GM21390 (cell line): ENCODE measurements around the gene RAB4B.
"Not testable (repeated sequence)": the region's sequence is repeated elsewhere in the genome, so short reads cannot be mapped to it uniquely, and the experiment has no call there.

ENCODE experiments used
- ATAC-seq: cut with Tn5 transposase; IDR thresholded peaks from one replicate; pipeline ENCODE4 v1.9.1; 2021; ENCODE audit not compliant: unreplicated experiment

Gene RAB4B

DNA sequence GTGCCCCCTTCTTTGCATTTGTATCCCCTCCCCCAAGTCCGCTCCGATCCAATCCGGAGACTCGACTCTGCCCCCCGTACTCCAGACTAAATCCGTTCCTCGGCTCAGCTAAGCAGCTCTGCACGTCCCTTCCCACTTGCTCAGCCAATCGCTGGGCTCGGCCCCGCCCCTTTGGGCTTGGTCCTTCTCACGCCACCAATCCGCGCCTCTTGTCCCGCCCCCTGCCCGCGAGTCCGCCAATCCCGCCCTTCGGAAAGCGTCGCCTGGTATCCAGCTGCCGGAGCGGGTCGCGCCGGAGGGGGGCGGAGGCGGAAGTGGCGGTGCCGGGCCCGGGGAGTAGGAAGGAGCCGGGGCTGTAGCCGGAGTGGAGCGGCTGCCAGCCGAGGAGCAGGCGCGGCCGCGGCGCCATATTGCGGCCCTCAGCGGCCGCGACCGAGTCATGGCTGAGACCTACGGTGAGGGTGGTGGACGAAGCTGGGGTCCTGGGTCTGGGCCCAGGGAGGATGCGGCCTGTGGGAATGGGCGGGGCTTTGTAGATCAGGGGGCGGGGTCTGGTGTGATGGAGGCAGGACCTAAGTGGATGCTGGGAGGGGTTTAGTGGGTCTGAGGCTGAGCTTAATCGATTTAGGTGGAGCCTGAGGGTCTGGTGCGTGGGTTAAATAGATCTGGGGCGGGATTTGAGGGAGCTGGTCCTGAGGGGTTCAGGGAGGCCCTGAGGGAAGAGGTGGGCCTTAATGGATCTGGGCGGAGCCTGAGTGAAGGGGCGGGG is at the start of gene RAB4B:
Gene RAB4B (plus strand): TSS at position 311 of the 769 bp plus-strand sequence. CDS start 129 bp downstream, at position 440.
- ATAC-seq: peak; percentile 48

DNA sequence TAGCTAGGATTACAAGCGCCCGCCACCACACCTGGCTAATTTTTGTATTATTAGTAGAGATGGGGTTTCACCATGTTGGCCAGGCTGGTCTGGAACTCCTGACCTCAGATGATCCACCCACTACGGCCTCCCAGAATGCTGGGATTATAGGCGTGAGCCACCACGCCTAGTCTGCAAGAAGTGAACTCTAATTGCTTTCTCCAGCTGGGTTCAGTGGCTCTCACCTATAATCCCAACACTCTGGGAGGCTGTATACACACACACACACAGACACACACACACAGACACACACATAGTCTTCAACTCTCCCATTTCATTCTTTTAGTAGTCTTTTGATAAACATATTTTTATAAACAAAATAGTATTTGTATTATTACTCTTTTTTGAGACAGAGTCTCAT is 48.0 kb upstream of the RAB4B start:
- ATAC-seq: not testable (repeated sequence)

DNA sequence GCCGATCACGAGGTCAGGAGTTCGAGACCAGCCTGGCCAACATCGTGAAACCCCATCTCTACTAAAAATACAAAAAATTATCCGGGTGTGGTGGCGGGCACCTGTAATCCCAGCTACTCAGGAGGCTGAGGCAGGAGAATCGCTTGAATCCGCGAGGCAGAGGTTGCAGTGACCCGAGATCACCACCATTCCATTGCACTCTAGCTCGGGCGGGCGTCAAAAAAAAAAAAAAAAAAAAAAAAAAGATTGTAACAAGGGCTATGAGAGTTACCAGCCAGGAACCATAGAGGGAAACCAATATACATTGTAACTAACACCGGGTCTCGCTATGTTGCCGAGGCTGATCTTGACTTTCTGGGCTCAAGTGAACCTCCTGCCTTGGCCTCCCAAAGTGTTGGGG is 45.7 kb upstream of the RAB4B start:
- ATAC-seq: not testable (repeated sequence)

DNA sequence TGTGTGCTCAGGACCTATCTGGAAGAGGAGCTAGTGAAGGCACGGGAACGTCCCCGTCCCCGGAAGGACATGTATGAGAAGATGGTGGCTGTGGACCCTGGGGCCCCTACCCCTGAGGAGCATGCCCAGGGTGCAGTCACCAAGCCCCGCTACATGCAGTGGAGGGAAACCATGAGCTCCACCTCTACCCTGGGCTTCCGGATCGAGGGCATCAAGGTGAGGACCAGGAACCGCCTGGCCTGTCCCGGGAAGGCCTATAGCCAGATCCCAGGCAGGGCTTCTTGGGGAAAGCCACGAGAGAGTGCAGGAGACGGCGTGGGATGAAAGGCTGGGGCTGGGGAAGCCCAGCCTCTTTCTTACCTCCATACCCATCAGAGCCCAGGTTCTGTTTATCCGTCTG is 44.9 kb upstream of the RAB4B start:
- ATAC-seq: no peak

DNA sequence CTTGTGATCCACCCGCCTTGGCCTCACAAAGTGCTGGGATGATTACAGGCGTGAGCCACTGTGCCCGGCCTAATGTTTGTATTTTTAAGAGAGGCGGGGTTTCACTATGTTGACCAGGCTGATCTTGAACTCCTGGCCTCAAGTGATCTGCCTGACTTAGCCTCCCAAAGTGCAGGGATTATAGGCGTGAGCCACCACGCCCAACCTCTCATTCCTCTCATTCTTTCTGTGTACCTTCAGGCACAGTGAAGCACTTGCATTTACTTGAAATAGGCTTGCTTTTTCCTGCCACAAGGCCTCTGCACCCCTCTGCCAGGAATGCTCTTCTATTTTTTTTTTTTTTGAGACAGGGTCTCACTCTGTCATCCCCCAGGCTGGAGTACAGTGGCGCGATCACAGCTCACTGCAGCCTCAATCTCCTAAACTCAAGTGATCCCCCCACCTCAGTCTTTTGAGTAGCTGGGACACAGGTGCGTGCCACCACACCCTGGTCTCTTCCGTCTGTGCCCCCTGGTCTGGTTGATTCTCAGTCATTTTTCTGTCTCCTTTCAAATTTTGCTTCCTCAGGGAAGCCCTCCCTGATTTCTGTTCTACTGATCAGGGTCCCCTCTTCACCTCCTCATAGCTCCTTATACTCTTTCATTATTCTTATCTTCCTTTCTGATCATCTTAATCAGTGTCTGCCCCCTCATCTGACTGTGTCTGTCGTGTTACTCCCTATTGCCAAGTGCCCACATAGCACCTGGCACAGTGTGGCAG is 42.9 kb upstream of the RAB4B start:
- ATAC-seq: no peak

- no peak for ATAC-seq
Measured at GRCh38 chr19:40736661-40737060, 41.4 kb upstream of the RAB4B start.

DNA sequence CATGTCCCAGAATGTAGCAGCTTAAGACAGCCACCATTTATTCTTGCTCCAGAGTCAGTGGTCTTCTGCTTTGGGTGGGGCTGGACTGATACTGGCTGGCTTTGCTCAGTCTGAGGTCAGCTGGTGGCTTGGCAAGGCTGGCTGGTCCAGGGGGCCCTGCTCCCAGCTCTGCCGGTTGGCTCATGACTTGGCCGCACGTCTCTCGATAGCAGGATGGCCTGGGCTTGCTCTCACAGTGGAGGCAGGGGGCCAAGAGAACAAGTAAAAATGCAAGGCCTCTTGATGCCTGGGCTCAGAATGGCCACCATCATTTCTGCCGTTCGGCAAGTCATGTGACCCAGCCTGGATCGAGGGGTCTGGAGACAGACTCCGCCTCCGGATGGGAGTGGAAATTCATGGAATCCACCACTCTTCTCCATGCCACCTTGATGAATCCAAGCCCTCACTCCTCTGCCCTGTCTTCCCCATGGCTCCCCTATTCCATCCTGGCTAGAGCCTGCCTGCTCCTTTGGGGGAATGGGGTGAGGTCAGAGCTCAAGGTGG is 40.9 kb upstream of the RAB4B start:
- ATAC-seq: no peak

- no peak for ATAC-seq
Measured at GRCh38 chr19:40739030-40739839, 38.8 kb upstream of the RAB4B start.

DNA sequence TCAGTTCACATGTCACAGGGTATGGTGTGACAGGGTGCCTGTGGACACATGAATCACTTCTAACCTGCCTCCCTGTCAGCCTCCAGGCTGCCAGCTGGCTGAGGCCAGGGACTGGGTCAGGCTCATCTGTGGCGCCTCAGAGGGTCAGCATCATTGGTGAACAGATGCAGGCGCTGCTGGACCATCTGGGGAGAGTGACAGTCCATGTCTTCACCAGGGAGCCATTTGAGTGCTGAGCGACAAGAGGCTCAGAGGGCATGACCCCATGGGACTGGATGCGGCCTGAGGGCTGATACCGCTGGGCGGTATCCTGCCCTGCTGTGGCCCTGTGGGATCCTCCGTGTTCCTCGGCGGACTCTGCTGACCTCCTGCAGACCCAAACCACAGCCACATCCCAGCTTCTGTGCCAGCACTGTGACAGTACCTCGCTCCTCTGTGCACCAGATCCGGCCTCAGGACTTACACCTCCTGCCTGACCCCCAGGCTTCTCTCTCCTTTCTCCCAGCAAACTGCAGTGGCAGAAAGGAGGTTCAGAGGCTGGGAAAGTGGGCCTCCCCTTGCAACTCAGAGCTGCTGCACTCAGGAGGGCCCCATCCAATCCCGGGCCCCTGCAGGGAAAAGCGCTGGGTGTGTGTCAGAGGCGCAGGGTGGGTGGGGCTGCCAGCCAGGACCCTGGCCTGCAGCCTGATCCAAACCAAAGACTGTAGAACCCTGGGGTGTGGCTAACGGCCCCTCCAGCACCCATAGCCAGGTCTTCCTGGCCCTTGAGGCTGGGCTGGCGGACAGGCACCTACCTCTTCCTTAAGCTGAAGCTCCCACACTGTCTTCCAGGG is 38.0 kb upstream of the RAB4B start:
- ATAC-seq: no peak

DNA sequence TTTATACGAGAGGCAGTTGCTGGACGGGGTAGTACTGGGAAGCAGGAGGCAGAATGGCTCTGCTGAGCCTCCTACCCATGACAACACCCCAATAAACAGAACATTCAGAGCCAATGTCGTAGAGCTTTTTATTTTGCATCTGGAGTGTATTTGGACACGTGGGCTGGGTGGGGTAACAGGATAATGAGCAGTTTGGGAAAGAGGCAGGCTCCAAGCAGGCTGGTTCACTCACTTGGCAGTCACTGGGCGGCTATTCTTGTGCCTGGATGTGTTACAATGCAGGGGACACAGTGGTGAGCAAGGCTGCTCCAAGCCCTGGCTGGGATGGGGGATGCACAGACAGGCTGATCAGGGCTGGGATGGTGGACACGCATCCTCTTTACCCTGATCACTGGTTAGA is 37.3 kb upstream of the RAB4B start:
- no peak for ATAC-seq

- no peak for ATAC-seq
Measured at GRCh38 chr19:40741527-40742390, 36.3 kb upstream of the RAB4B start.

- no peak for ATAC-seq
Measured at GRCh38 chr19:40742477-40742876, 35.6 kb upstream of the RAB4B start.

DNA sequence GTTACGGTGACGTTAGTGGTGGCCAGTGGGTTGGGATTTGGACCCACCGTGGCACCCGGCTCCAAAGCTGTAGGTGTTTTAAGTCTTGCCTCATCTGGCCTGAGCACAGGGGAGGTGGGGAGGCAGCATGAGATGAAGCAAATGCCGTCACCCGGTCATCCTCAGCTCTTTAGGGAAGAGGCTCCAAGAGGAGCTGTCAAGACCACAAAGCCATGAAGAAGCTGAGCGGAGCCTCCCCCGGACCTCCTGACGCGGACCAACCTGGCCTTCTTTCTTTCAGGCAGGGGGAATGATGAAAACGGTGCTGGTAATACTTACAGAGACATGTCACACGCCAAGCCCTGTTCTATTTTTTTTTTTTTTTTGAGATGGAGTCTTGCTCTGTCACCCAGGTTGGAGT is 35.2 kb upstream of the RAB4B start:
- ATAC-seq: no peak

DNA sequence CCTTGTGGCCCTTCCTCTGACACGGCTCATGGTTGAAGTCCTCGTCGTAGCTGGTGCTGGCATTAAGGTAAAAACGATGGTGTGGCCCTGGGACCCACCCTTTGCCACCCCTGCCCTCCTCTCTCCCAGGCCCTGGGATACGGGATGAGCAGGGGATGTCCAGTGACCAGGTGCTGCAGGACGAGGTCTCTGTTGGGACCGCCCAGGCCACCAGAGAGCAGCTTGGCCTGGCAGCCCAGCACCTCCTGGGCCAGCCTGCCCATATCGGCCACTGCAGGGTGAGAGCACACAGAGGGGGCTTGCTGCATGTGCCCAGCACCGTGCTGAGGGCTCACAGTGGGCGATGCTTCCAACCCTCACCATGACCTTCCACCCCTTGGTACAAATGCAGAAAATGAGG is 34.1 kb upstream of the RAB4B start:
- no peak for ATAC-seq

DNA sequence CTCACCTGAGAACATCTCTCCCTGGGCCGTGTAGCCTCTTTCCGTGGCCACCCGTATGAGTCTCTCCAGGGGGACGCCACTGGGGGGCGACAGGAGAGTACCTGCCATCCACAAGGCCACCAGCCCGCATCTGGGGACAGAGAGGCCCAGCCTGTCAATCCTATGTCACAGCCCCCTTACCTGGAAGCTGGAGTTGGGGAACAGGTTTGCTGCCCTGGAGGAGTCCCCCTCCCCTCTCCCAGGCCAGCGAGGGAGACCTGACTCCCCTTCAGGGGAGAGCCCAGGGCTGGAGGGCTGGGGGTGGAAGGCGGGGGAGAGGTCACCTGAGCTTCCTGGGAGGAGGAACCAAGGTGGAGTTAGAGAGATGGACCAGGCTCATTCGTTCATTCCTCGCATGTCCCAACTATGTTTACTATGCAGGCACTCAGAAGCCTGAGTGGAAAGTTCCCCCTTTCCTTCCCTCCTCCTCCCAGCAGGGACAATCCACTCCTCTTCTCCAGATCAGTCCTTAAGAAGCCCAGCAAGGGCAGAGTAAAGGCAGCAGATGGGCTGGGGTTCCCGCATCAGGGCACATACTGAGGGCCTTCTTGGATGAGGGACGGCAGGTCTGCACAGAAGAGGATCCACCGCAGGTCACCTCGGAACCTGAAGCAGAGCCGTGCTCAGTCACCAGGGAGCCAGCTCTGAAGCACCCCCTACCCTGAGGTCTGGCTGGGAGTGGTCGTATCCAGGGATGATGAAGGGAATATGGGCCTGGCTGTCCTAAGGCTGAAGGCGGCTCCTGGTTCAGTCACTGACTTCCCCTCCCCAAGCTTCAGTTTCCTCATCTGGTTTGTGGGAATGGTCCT is 33.3 kb upstream of the RAB4B start:
- no peak for ATAC-seq

DNA sequence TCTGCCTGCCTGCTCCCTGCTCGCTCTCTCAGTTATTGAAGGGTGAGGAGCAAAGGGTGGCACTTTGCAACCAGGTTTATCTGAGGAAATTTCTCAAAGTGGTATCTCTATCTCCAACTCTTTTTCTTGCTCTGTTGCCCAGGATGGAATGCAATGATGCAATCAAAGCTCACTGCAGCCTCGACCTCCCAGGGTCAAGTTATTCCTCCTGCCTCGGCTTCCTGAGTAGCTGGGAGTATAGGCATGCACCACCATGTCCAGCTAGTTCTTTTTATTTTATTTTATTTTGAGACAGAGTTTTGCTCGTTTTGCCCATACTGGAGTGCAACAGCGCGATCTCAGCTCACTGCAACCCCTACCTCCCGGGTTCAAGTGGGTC is 32.7 kb upstream of the RAB4B start:
- ATAC-seq: no peak

GRCh38 chr19:40747536-40747935 is 30.5 kb upstream of the RAB4B start:
- ATAC-seq: no peak

DNA sequence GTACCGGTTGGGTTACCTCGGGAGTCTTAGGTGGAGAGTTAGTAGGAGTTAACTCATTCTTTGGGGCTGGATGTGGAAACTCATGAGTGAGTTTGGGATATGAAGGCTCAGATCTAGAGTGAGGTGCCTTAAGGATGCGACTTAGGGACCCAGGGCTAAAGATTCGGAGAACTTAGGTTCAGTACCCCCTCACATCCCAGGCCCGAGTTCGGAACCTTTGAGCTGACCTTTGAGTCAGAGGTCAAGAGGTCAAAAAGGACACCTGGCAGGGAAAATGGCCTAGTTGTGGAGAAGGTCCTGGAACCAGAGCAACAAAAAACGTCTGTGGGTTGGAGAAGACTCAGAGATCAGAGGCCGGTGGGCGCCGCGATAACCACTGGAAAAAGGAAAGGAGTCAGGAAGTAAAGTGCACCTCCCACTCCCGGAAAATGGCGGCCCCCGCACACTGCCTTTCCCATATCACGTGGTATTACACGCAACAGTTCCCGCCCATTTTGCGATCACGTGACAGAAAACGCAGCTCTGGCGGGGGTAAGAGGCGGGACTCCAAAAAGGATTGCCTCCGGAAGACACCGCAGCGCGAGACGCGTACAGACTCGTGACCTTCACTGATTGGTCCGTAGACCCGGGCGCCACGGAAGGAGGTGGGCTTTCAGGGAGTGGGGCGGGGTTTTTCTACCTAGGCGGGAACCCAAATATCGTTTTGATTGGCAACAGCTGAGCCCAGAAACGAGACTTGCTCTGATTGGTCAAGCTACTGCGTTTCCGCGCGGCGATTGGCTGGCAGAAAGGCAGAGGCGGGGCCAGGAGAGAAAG is 27.8 kb upstream of the RAB4B start, which contains the start of gene ACTMAP:
Gene ACTMAP (minus strand): TSS at position 420 of the 816 bp plus-strand sequence. CDS start 674 bp downstream, outside the sequence.
- ATAC-seq: peak; percentile 82
